ENCODE results near the gene BOLA2B.

The BOLA2B gene

GRCh38 chr16:30187971-30188561, 5.4 kb downstream of the BOLA2B start:
- H3K27me3 ChIP-seq (ENCODE audit: control insufficient read depth, low read length), result no peaks in the 10 kb centered on the region
- no peak overlapping the region for H3K4me3 ChIP-seq (ENCODE audit: low read length)
- peaks cover 6% of the 10 kb centered on the region; the same call in 1 of the 2 replicates for H4K20me1 ChIP-seq (ENCODE audit: control insufficient read depth, insufficient read depth, low read depth, low read length)
- peaks cover 43% of the 10 kb centered on the region for H3K36me3 ChIP-seq (ENCODE audit: control insufficient read depth, low read length)
- H3K4me2 ChIP-seq (ENCODE audit: low read length), result peak overlapping the region; percentile 96; the same call in 1 of the 2 replicates
- H3K9me2 ChIP-seq (replicated peaks; ENCODE audit: control insufficient read depth, low read length), result no peaks in the 10 kb centered on the region
- TF ChIP-seq CTCF (IDR thresholded peaks at IDR 0.05; ENCODE audit: low read depth, low read length, poor library complexity, severe bottlenecking), result no peak
- TF ChIP-seq EZH2phosphoT487 (IDR thresholded peaks at IDR 0.05; ENCODE audit: borderline replicate concordance, low read length), result no peak
- no peaks in the 10 kb centered on the region for H3K9me3 ChIP-seq (ENCODE audit: control insufficient read depth, insufficient read depth, low read length)
- peaks cover 35% of the 10 kb centered on the region for H3F3A ChIP-seq (ENCODE audit: control insufficient read depth, insufficient read depth)
- peaks cover 35% of the 10 kb centered on the region for H3K4me1 ChIP-seq (ENCODE audit: control insufficient read depth, low read length)
- H3K79me2 ChIP-seq (ENCODE audit: control insufficient read depth, low read length), result peaks cover 45% of the 10 kb centered on the region
- peak overlapping the region; percentile 96; the same call in 1 of the 2 replicates for H3K27ac ChIP-seq (ENCODE audit: low read depth, low read length)

- peaks cover 40% of the 10 kb centered on the region for H3K4me1 ChIP-seq (ENCODE audit: control insufficient read depth, low read length)
- H3K9me3 ChIP-seq (ENCODE audit: control insufficient read depth, insufficient read depth, low read length), result no peaks in the 10 kb centered on the region
- peak overlapping the region; percentile 84; the same call in 1 of the 2 replicates for H3K4me3 ChIP-seq (ENCODE audit: low read length)
- H3K9me2 ChIP-seq (replicated peaks; ENCODE audit: control insufficient read depth, low read length), result no peaks in the 10 kb centered on the region
- peaks cover 35% of the 10 kb centered on the region for H3F3A ChIP-seq (ENCODE audit: control insufficient read depth, insufficient read depth)
- TF ChIP-seq EZH2phosphoT487 (IDR thresholded peaks at IDR 0.05; ENCODE audit: borderline replicate concordance, low read length), result no peak
- TF ChIP-seq CTCF (IDR thresholded peaks at IDR 0.05; ENCODE audit: low read depth, low read length, poor library complexity, severe bottlenecking), result no peak
- peaks cover 6% of the 10 kb centered on the region; the same call in 1 of the 2 replicates for H4K20me1 ChIP-seq (ENCODE audit: control insufficient read depth, insufficient read depth, low read depth, low read length)
- peaks cover 45% of the 10 kb centered on the region for H3K79me2 ChIP-seq (ENCODE audit: control insufficient read depth, low read length)
- H3K27ac ChIP-seq (ENCODE audit: low read depth, low read length), result peak overlapping the region; percentile 96
- H3K27me3 ChIP-seq (ENCODE audit: control insufficient read depth, low read length), result no peaks in the 10 kb centered on the region
- H3K4me2 ChIP-seq (ENCODE audit: low read length), result peak overlapping the region; percentile 96
- peaks cover 43% of the 10 kb centered on the region for H3K36me3 ChIP-seq (ENCODE audit: control insufficient read depth, low read length)
These were observed 6.0 kb downstream of the BOLA2B start for GRCh38 chr16:30187556-30187865.

GRCh38 chr16:30186782-30187555, 6.5 kb downstream of the BOLA2B start:
- H3K4me2 ChIP-seq (ENCODE audit: low read length), result peak overlapping the region; percentile 96
- H3K79me2 ChIP-seq (ENCODE audit: control insufficient read depth, low read length), result peaks cover 45% of the 10 kb centered on the region
- H3K4me3 ChIP-seq (ENCODE audit: low read length), result peak overlapping the region; percentile 84
- peak overlapping the region; percentile 96 for H3K27ac ChIP-seq (ENCODE audit: low read depth, low read length)
- peaks cover 45% of the 10 kb centered on the region for H3K4me1 ChIP-seq (ENCODE audit: control insufficient read depth, low read length)
- H3K9me3 ChIP-seq (ENCODE audit: control insufficient read depth, insufficient read depth, low read length), result no peaks in the 10 kb centered on the region
- no peaks in the 10 kb centered on the region for H3K27me3 ChIP-seq (ENCODE audit: control insufficient read depth, low read length)
- no peaks in the 10 kb centered on the region for H3K9me2 ChIP-seq (replicated peaks; ENCODE audit: control insufficient read depth, low read length)
- H3F3A ChIP-seq (ENCODE audit: control insufficient read depth, insufficient read depth), result peaks cover 35% of the 10 kb centered on the region
- TF ChIP-seq CTCF (IDR thresholded peaks at IDR 0.05; ENCODE audit: low read depth, low read length, poor library complexity, severe bottlenecking) (peak; percentile 98), EZH2phosphoT487 (IDR thresholded peaks at IDR 0.05; ENCODE audit: borderline replicate concordance, low read length) (no peak)
- H3K36me3 ChIP-seq (ENCODE audit: control insufficient read depth, low read length), result peaks cover 43% of the 10 kb centered on the region
- peaks cover 6% of the 10 kb centered on the region; the same call in 1 of the 2 replicates for H4K20me1 ChIP-seq (ENCODE audit: control insufficient read depth, insufficient read depth, low read depth, low read length)

Measured in DOHH2 (cell line).